ENCODE measurements around the gene CCNJL. TPM values are rescaled to one million over a fixed set of nuclear protein-coding genes. Genes with fewer than 3 reads are reported as not detected.

Gene CCNJL
- total RNA-seq, 2 donors from 2014 or later = 0.26 to 0.66 TPM

DNA sequence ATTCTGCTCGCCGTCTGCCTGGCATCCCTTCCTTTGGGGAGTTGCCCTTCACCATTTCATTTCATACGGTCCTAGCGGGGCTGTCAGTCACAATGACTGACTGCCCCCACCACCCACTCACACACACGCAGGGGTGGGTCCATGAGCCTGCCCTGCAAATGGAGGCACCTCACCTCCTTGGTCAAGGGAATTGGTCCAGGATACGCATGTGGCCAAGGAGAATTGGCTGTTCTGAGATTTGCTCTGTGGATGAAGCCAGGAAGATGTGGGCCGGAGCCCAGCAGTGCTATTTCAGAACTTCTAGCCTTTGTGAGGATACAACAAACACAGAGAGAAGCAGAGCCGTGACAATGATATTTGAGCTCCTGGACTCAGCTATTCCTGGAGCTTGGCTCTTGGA lies 41.0 kb upstream of the CCNJL start:
- no peak overlapping the region for H3K27ac ChIP-seq
- intact Hi-C loops (cut with DNase I) = no loop called here
- ATAC-seq (no peak), DNase-seq (no peak)
- WGBS, 2 donors = 79 to 85% methylated on average over 8 of the region's 8 CpGs
- TF ChIP-seq, protein P1, sequence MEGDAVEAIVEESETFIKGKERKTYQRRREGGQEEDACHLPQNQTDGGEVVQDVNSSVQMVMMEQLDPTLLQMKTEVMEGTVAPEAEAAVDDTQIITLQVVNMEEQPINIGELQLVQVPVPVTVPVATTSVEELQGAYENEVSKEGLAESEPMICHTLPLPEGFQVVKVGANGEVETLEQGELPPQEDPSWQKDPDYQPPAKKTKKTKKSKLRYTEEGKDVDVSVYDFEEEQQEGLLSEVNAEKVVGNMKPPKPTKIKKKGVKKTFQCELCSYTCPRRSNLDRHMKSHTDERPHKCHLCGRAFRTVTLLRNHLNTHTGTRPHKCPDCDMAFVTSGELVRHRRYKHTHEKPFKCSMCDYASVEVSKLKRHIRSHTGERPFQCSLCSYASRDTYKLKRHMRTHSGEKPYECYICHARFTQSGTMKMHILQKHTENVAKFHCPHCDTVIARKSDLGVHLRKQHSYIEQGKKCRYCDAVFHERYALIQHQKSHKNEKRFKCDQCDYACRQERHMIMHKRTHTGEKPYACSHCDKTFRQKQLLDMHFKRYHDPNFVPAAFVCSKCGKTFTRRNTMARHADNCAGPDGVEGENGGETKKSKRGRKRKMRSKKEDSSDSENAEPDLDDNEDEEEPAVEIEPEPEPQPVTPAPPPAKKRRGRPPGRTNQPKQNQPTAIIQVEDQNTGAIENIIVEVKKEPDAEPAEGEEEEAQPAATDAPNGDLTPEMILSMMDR (IDR thresholded peaks at IDR 0.05) = no peak
- no peak for TF ChIP-seq POLR2A (IDR thresholded peaks at IDR 0.05)
- no peaks in the 10 kb centered on the region for H3K4me1 ChIP-seq
- no peaks in the 10 kb centered on the region for H3K27me3 ChIP-seq
- H3K36me3 ChIP-seq (replicated peaks in 1 of 2; ENCODE audit: insufficient read depth in 1 of 2, low read depth in 2 of 2) = no peaks in the 10 kb centered on the region
- no peaks in the 10 kb centered on the region for H3K9me3 ChIP-seq
- no peak overlapping the region for H3K4me3 ChIP-seq

- TF ChIP-seq POLR2A (IDR thresholded peaks at IDR 0.05) = no peak
- TF ChIP-seq, protein P1 (IDR thresholded peaks at IDR 0.05) = no peak
- Histone ChIP-seq H3K4me1 (no peaks in the 10 kb centered on the region), H3K36me3 (replicated peaks in 1 of 2; ENCODE audit: insufficient read depth in 1 of 2, low read depth in 2 of 2) (no peaks in the 10 kb centered on the region), H3K4me3 (no peak overlapping the region), H3K9me3 (no peaks in the 10 kb centered on the region), H3K27ac (no peak overlapping the region), H3K27me3 (no peaks in the 10 kb centered on the region)
- DNase-seq = no peak
- WGBS, 2 donors = 90 to 92% methylated on average over 4 of the region's 4 CpGs
- no peak for ATAC-seq
- intact Hi-C loops (cut with DNase I) = no loop called here
Measured at GRCh38 chr5:160352308-160352707, 39.9 kb upstream of the CCNJL start.

DNA sequence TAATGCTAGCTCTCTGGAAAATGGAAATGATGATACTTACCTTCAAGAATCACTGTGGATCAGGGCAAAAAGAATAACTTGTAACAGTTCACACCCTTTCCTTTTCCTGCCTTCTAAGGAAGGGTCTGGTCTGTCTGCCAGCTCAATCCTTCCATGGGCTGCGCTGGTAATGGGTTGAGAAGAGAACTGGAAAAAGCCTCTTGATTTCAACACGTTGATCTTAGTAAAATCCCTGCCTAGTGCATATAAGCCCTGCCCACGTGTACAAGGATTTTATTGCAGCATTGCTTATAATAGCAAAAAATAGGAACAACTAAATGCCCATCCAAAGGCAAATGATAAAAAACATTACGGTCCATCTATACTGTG lies 37.6 kb upstream of the CCNJL start:
- peaks cover 4% of the 10 kb centered on the region for H3K4me1 ChIP-seq
- no peaks in the 10 kb centered on the region for H3K9me3 ChIP-seq
- TF ChIP-seq POLR2A (IDR thresholded peaks at IDR 0.05) = no peak
- TF ChIP-seq, protein P1 (IDR thresholded peaks at IDR 0.05) = no peak
- H3K27ac ChIP-seq = no peak overlapping the region
- intact Hi-C loops (cut with DNase I) = loop anchor here (10.0 kb wide), 1 partner anchor 325 kb away; no protein-coding TSS in a partner anchor
- 62 to 65% methylated on average over 4 of the region's 4 CpGs for WGBS, 2 donors
- H3K36me3 ChIP-seq (replicated peaks in 1 of 2; ENCODE audit: insufficient read depth in 1 of 2, low read depth in 2 of 2) = no peaks in the 10 kb centered on the region
- DNase-seq (no peak), ATAC-seq (no peak)
- H3K27me3 ChIP-seq = no peaks in the 10 kb centered on the region
- no peak overlapping the region for H3K4me3 ChIP-seq

DNA sequence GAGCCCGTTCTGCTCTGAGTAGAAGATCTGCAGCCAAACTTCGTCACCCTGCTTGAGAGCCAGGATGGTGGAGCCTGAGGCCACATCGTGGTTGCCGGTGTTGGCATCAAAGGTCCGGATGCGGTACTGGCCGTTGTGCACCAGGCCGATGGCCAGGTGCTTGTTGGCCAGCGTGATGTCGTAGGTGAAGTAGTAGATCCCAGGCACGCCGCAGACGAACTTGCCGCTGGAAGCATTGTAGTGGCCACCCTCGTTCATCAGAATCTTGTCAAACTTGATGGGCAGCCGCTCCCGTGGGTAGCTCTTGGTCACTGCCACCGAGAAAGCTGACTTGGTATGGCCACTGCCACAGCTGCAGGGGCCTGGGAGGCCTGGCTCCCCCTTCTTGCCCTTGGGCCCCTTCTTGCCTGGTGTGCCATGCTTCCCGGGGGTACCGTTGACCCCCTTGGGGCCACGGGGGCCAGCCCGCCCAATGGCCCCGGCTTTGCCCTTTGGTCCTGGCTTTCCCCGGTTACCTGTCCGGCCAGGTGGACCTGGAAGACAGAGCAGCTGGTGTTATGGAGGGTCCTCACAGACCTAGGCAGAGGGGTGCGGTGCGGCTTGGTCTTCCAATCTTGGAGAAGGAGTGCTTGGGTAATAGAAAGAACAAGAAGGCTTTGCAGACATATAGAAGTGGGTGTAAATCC lies 37.0 kb upstream of the CCNJL start:
- TF ChIP-seq, protein P1 (IDR thresholded peaks at IDR 0.05) = no peak
- TF ChIP-seq POLR2A (IDR thresholded peaks at IDR 0.05) = no peak
- H3K4me3 ChIP-seq = no peak overlapping the region
- no peaks in the 10 kb centered on the region for H3K9me3 ChIP-seq
- intact Hi-C loops (cut with DNase I) = loop anchor here (10.0 kb wide), 1 partner anchor 325 kb away; no protein-coding TSS in a partner anchor
- no peaks in the 10 kb centered on the region for H3K36me3 ChIP-seq (replicated peaks in 1 of 2; ENCODE audit: insufficient read depth in 1 of 2, low read depth in 2 of 2)
- DNase-seq = no peak
- H3K27me3 ChIP-seq = no peaks in the 10 kb centered on the region
- WGBS, 2 donors = 80 to 91% methylated on average over 3 to 26 of the region's 27 CpGs
- H3K27ac ChIP-seq = no peak overlapping the region
- peaks cover 5% of the 10 kb centered on the region for H3K4me1 ChIP-seq
- no peak for ATAC-seq

DNA sequence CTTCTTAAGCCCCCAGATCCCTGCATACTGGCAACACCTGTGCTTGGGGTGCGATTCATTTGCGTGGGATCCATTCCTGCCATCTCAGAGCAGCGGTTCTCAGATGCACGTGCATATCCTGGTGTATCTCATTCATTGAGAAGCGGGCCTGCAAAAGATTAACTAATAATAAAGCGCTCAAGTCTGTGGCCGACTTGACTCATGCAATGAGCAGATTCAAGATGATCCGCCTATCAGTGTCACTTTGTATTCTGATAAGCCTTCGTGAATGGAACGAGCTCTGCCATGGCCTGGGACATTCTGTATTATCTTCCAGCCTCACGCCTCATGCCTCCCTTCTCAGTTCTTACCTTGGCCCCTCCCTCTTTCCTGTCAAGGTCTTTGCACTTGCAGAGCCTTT lies 35.7 kb upstream of the CCNJL start:
- Histone ChIP-seq H3K9me3 (no peaks in the 10 kb centered on the region), H3K27ac (no peak overlapping the region), H3K4me1 (peaks cover 5% of the 10 kb centered on the region), H3K36me3 (replicated peaks in 1 of 2; ENCODE audit: insufficient read depth in 1 of 2, low read depth in 2 of 2) (no peaks in the 10 kb centered on the region), H3K4me3 (no peak overlapping the region), H3K27me3 (no peaks in the 10 kb centered on the region)
- ATAC-seq (no peak), DNase-seq (no peak)
- no peak for TF ChIP-seq POLR2A (IDR thresholded peaks at IDR 0.05)
- TF ChIP-seq, protein P1 (IDR thresholded peaks at IDR 0.05) = no peak
- intact Hi-C loops (cut with DNase I) = loop anchor here (10.0 kb wide), 1 partner anchor 323 kb away; no protein-coding TSS in a partner anchor
- 61 to 62% methylated on average over 11 of the region's 11 CpGs for WGBS, 2 donors

Measured in body of pancreas (tissue), 4 donors.